Measurements from ENCODE around the gene SCN5A.

DNA sequence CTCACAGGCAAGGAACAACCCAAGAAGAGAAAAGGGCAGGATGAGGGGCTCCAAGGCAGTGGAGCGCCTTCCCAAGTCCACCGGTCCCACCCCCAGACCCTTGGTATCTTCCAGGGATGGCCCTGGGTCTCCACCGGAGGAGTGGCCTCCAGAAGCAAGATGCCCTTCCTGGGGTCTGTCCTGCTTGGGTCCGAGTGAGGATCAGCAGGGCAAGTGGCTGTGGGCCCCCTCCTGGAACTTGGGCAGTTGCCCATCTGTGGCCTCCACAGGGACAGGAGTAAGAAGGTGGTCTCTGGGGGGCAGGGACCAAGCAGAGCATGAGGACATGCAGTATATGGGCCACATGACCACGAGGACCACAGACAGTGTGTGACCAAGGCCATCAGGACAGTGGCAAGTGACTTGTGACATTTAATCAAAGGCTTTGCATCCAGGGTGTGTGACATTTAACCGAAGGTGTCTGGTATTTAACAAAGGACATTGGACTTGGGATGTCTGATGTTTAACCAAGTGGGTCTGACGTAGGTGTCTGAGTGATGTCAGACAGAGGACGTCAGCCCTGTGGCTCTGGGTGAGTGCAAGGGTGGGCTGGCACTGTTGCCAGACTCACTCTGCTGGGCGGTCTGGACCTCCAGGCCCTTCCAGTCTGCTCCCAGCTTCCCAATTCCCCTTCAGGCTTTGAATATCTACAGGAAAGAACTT, 34.7 kb downstream of the SCN5A start:
- TF ChIP-seq, protein P1, sequence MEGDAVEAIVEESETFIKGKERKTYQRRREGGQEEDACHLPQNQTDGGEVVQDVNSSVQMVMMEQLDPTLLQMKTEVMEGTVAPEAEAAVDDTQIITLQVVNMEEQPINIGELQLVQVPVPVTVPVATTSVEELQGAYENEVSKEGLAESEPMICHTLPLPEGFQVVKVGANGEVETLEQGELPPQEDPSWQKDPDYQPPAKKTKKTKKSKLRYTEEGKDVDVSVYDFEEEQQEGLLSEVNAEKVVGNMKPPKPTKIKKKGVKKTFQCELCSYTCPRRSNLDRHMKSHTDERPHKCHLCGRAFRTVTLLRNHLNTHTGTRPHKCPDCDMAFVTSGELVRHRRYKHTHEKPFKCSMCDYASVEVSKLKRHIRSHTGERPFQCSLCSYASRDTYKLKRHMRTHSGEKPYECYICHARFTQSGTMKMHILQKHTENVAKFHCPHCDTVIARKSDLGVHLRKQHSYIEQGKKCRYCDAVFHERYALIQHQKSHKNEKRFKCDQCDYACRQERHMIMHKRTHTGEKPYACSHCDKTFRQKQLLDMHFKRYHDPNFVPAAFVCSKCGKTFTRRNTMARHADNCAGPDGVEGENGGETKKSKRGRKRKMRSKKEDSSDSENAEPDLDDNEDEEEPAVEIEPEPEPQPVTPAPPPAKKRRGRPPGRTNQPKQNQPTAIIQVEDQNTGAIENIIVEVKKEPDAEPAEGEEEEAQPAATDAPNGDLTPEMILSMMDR (IDR thresholded peaks at IDR 0.05; ENCODE audit: control extremely low read depth in 1 of 3, insufficient read depth in 1 of 3, low read depth in 1 of 3, low read length in 3 of 3): no peak
- TF ChIP-seq ZNF274 (IDR thresholded peaks at IDR 0.05; ENCODE audit: borderline replicate concordance, extremely low read depth, low read length): no peak
- no peak for TF ChIP-seq TCF12 (IDR thresholded peaks at IDR 0.05; ENCODE audit: low read depth, low read length)
- TF ChIP-seq RAD21 (IDR thresholded peaks at IDR 0.05 in 1 of 2, conservative IDR thresholded peaks at IDR 0.05 in 1 of 2; ENCODE audit: low read depth in 2 of 2, low read length in 2 of 2): no peak
- no peak for TF ChIP-seq KDM1A (IDR thresholded peaks at IDR 0.05; ENCODE audit: borderline replicate concordance, low read length)
- no peak for TF ChIP-seq POLR2AphosphoS5 (IDR thresholded peaks at IDR 0.05; ENCODE audit: low read depth, low read length)
- no peak for TF ChIP-seq POLR2A (IDR thresholded peaks at IDR 0.05; ENCODE audit: control extremely low read depth in 1 of 2, low read depth in 2 of 2, low read length in 2 of 2)
- TF ChIP-seq POU5F1 (IDR thresholded peaks at IDR 0.05; ENCODE audit: low read depth, low read length): no peak
